ENCODE data around the gene SMC6. TPM values are rescaled to one million over a fixed set of nuclear protein-coding genes. Genes with fewer than 3 reads are reported as not detected.

The SMC6 gene
- total RNA-seq, 1 experiment from 2014 or later, result 41.3 TPM

- BruUV-seq (replicated peaks), result no TSS peak
- Mint-ChIP-seq H3K27ac (ENCODE audit: unreplicated experiment) (no peak overlapping the region), H3K4me1 (ENCODE audit: low read depth, unreplicated experiment) (no peaks in the 10 kb centered on the region), H3K27me3 (ENCODE audit: insufficient read depth, unreplicated experiment) (no peaks in the 10 kb centered on the region), H3K9me3 (ENCODE audit: unreplicated experiment) (no peaks in the 10 kb centered on the region), H3K4me3 (ENCODE audit: unreplicated experiment) (no peak overlapping the region), H3K36me3 (ENCODE audit: insufficient read depth, unreplicated experiment) (peaks cover 66% of the 10 kb centered on the region)
- Histone ChIP-seq H3K36me3 (ENCODE audit: control insufficient read depth, insufficient read depth, low read length) (no peaks in the 10 kb centered on the region), H3K4me1 (no peaks in the 10 kb centered on the region), H3K4me3 (ENCODE audit: low read depth, low read length) (no peak overlapping the region), H3K9me3 (no peaks in the 10 kb centered on the region), H3K27me3 (replicated peaks; ENCODE audit: control insufficient read depth, insufficient read depth, low read length) (no peaks in the 10 kb centered on the region)
- ChIA-PET POLR2A (no interaction called here), CTCF (interaction anchor here (0.5 to 1.7 kb wide), 2 partner anchors 11 to 1958 kb away, joined by 3 to 10 read pairs; no protein-coding TSS in a partner anchor)
- TF ChIP-seq CTCF (IDR thresholded peaks at IDR 0.05; ENCODE audit: insufficient read depth in 1 of 2, low read depth in 1 of 2, low read length in 1 of 2, severe bottlenecking in 1 of 2, unreplicated experiment in 1 of 2), result no peak
- intact Hi-C loops (cut with micrococcal nuclease; ENCODE audit: unreplicated experiment), result no loop called here
- DNase-seq, result no peak
Observed at GRCh38 chr2:17682098-17682857, 71.3 kb downstream of the SMC6 start.

- Histone ChIP-seq H3K4me1 (no peaks in the 10 kb centered on the region), H3K4me3 (ENCODE audit: low read depth, low read length) (no peak overlapping the region), H3K9me3 (no peaks in the 10 kb centered on the region), H3K27me3 (replicated peaks; ENCODE audit: control insufficient read depth, insufficient read depth, low read length) (no peaks in the 10 kb centered on the region), H3K36me3 (ENCODE audit: control insufficient read depth, insufficient read depth, low read length) (no peaks in the 10 kb centered on the region)
- no TSS peak for BruUV-seq (replicated peaks)
- no peaks in the 10 kb centered on the region for H3K27me3 Mint-ChIP-seq (ENCODE audit: insufficient read depth, unreplicated experiment)
- H3K27ac Mint-ChIP-seq (ENCODE audit: unreplicated experiment), result no peak overlapping the region
- H3K9me3 Mint-ChIP-seq (ENCODE audit: unreplicated experiment), result no peaks in the 10 kb centered on the region
- no peak overlapping the region for H3K4me3 Mint-ChIP-seq (ENCODE audit: unreplicated experiment)
- DNase-seq, result no peak
- H3K36me3 Mint-ChIP-seq (ENCODE audit: insufficient read depth, unreplicated experiment), result peaks cover 65% of the 10 kb centered on the region
- ChIA-PET CTCF (no interaction called here), POLR2A (no interaction called here)
- no peak for TF ChIP-seq CTCF (IDR thresholded peaks at IDR 0.05; ENCODE audit: insufficient read depth in 1 of 2, low read depth in 1 of 2, low read length in 1 of 2, severe bottlenecking in 1 of 2, unreplicated experiment in 1 of 2)
- H3K4me1 Mint-ChIP-seq (ENCODE audit: low read depth, unreplicated experiment), result no peaks in the 10 kb centered on the region
- intact Hi-C loops (cut with micrococcal nuclease; ENCODE audit: unreplicated experiment), result no loop called here
Observed at GRCh38 chr2:17680119-17680518, 73.5 kb downstream of the SMC6 start.

GRCh38 chr2:17674817-17675216 is 78.8 kb downstream of the SMC6 start:
- no TSS peak for BruUV-seq (replicated peaks)
- ChIA-PET CTCF (no interaction called here), POLR2A (no interaction called here)
- no peak for TF ChIP-seq CTCF (IDR thresholded peaks at IDR 0.05; ENCODE audit: insufficient read depth in 1 of 2, low read depth in 1 of 2, low read length in 1 of 2, severe bottlenecking in 1 of 2, unreplicated experiment in 1 of 2)
- no peaks in the 10 kb centered on the region for H3K9me3 ChIP-seq
- H3K27me3 ChIP-seq (replicated peaks; ENCODE audit: control insufficient read depth, insufficient read depth, low read length), result no peaks in the 10 kb centered on the region
- H3K4me1 ChIP-seq, result no peaks in the 10 kb centered on the region
- no peak for DNase-seq
- H3K27me3 Mint-ChIP-seq (ENCODE audit: insufficient read depth, unreplicated experiment), result no peaks in the 10 kb centered on the region
- intact Hi-C loops (cut with micrococcal nuclease; ENCODE audit: unreplicated experiment), result no loop called here
- peaks cover 42% of the 10 kb centered on the region for H3K36me3 Mint-ChIP-seq (ENCODE audit: insufficient read depth, unreplicated experiment)
- no peak overlapping the region for H3K4me3 ChIP-seq (ENCODE audit: low read depth, low read length)
- no peaks in the 10 kb centered on the region for H3K4me1 Mint-ChIP-seq (ENCODE audit: low read depth, unreplicated experiment)
- H3K9me3 Mint-ChIP-seq (ENCODE audit: unreplicated experiment), result no peaks in the 10 kb centered on the region
- no peak overlapping the region for H3K27ac Mint-ChIP-seq (ENCODE audit: unreplicated experiment)
- H3K4me3 Mint-ChIP-seq (ENCODE audit: unreplicated experiment), result no peak overlapping the region
- no peaks in the 10 kb centered on the region for H3K36me3 ChIP-seq (ENCODE audit: control insufficient read depth, insufficient read depth, low read length)

Measured in Caco-2 (cell line).